Neural progenitor cell (in vitro differentiated cells): ENCODE measurements around the gene RNF213. TPM values are rescaled to one million over a fixed set of nuclear protein-coding genes. Genes with fewer than 3 reads are reported as not detected.
"Not testable (repeated sequence)": the region's sequence is repeated elsewhere in the genome, so short reads cannot be mapped to it uniquely, and the experiment has no call there.

Source experiments
- DNase-seq: peaks from one replicate; pipeline ENCODE4 v3.0.0-alpha.2; 2016; ENCODE audit warnings: low spot score
- H2AFZ ChIP-seq: fragments of 200-600 bp; sonication (generic); replicated peaks from 2 replicates; pipeline ENCODE4 v1.6.1; 2016; ENCODE audit warnings: antibody characterized with exemption
- H3F3A ChIP-seq: fragments of 200-600 bp; sonication (generic); 2 replicates; pipeline ENCODE4 v1.6.1; 2016; ENCODE audit warnings: antibody characterized with exemption, low read depth
- H3K27ac ChIP-seq: fragments of 200-600 bp; sonication (generic); 2 replicates; pipeline ENCODE4 v1.5.1; 2016; ENCODE audit warnings: mild to moderate bottlenecking
- H3K27me3 ChIP-seq: fragments of 200-600 bp; sonication (generic); 2 replicates; pipeline ENCODE4 v1.6.1; 2016; ENCODE audit warnings: mild to moderate bottlenecking, moderate library complexity
- H3K36me3 ChIP-seq: fragments of 200-600 bp; sonication (generic); 2 replicates; pipeline ENCODE4 v1.5.1; 2016
- H3K4me1 ChIP-seq: fragments of 200-600 bp; sonication (generic); 2 replicates; pipeline ENCODE4 v1.6.1; 2016; ENCODE audit warnings: mixed run types
- H3K4me2 ChIP-seq: fragments of 200-600 bp; sonication (generic); 2 replicates; pipeline ENCODE4 v1.6.1; 2016
- H3K4me3 ChIP-seq: fragments of 200-600 bp; sonication (generic); 2 replicates; pipeline ENCODE4 v1.5.1; 2016
- H3K79me2 ChIP-seq: fragments of 200-600 bp; sonication (generic); 2 replicates; pipeline ENCODE4 v1.6.1; 2016; ENCODE audit warnings: low read depth
- H3K9ac ChIP-seq: fragments of 200-600 bp; sonication (generic); 2 replicates; pipeline ENCODE4 v1.6.1; 2016
- H3K9me3 ChIP-seq: fragments of 200-600 bp; sonication (generic); 2 replicates; pipeline ENCODE4 v1.5.1; 2016; ENCODE audit warnings: low read depth
- H4K20me1 ChIP-seq: fragments of 200-600 bp; sonication (generic); 2 replicates; pipeline ENCODE4 v1.6.1; 2016; ENCODE audit warnings: low read depth
- H3K27ac Mint-ChIP-seq: 3 replicates; pipeline ENCODE4 v1.8.0; 2021; ENCODE audit warnings: mixed read lengths
- H3K27me3 Mint-ChIP-seq: 2 replicates; pipeline ENCODE4 v1.8.0; 2022; ENCODE audit warnings: low read depth, mild to moderate bottlenecking, inconsistent platforms, moderate library complexity, mixed read lengths; ENCODE audit not compliant: insufficient read depth
- H3K36me3 Mint-ChIP-seq: 3 replicates; pipeline ENCODE4 v1.8.0; 2021; ENCODE audit warnings: mixed read lengths
- H3K4me1 Mint-ChIP-seq: 3 replicates; pipeline ENCODE4 v1.8.0; 2021; ENCODE audit warnings: mixed read lengths
- H3K4me3 Mint-ChIP-seq: 3 replicates; pipeline ENCODE4 v1.8.0; 2021; ENCODE audit warnings: mild to moderate bottlenecking, moderate library complexity, mixed read lengths
- H3K9me3 Mint-ChIP-seq: 3 replicates; pipeline ENCODE4 v1.8.0; 2020; ENCODE audit warnings: mixed read lengths
- CTCF ChIP-seq: fragments of 200-600 bp; sonication (generic); IDR thresholded peaks from 2 replicates; pipeline ENCODE4 v1.5.1; 2017; ENCODE audit warnings: antibody characterized with exemption, mild to moderate bottlenecking
- EZH2 ChIP-seq: fragments of 200-600 bp; sonication (generic); IDR thresholded peaks from 2 replicates; pipeline ENCODE4 v1.6.1; 2017; ENCODE audit warnings: antibody characterized with exemption, mild to moderate bottlenecking, moderate library complexity
- EZH2phosphoT487 ChIP-seq: fragments of 200-600 bp; sonication (generic); IDR thresholded peaks from 2 replicates; pipeline ENCODE4 v1.6.1; 2017; ENCODE audit warnings: antibody characterized with exemption
- total RNA-seq: library from RNA; depleted of rRNA; stranded (reverse); fragments of >200 nt; gene quantifications from 2 replicates; pipeline ENCODE4 v1.2.3, GENCODE V29; 2015; ENCODE audit warnings: low replicate concordance

The RNF213 gene
- total RNA-seq, 1 donor from 2014 or later = 19.8 TPM

- peaks cover 23% of the 10 kb centered on the region for H3K36me3 Mint-ChIP-seq
- H3K27me3 ChIP-seq = no peaks in the 10 kb centered on the region
- no peaks in the 10 kb centered on the region for H3K79me2 ChIP-seq
- no peaks in the 10 kb centered on the region for H3K4me1 ChIP-seq
- H4K20me1 ChIP-seq = no peaks in the 10 kb centered on the region
- H3K4me3 ChIP-seq = no peak overlapping the region
- H3F3A ChIP-seq = no peaks in the 10 kb centered on the region
- H3K27ac Mint-ChIP-seq = no peak overlapping the region
- no peak overlapping the region for H3K4me2 ChIP-seq
- no peaks in the 10 kb centered on the region for H3K4me1 Mint-ChIP-seq
- no peaks in the 10 kb centered on the region for H3K9me3 Mint-ChIP-seq
- H3K9ac ChIP-seq = no peak overlapping the region
- peaks cover 5% of the 10 kb centered on the region for H3K27me3 Mint-ChIP-seq
- TF ChIP-seq EZH2phosphoT487 (no peak), EZH2 (no peak), CTCF (no peak)
- no peak for DNase-seq
- no peak overlapping the region for H2AFZ ChIP-seq
- no peak overlapping the region for H3K27ac ChIP-seq
- H3K4me3 Mint-ChIP-seq = peak overlapping the region; percentile 30
- H3K36me3 ChIP-seq = no peaks in the 10 kb centered on the region
- no peaks in the 10 kb centered on the region for H3K9me3 ChIP-seq
Measured at GRCh38 chr17:80311216-80311827, 50.7 kb downstream of the RNF213 start.

GRCh38 chr17:80312621-80313135, 52.0 kb downstream of the RNF213 start:
- H3K27ac ChIP-seq = no peak overlapping the region
- TF ChIP-seq EZH2phosphoT487 (no peak), EZH2 (no peak), CTCF (no peak)
- Mint-ChIP-seq H3K4me1 (no peaks in the 10 kb centered on the region), H3K9me3 (peaks cover 1% of the 10 kb centered on the region), H3K4me3 (no peak overlapping the region), H3K27ac (no peak overlapping the region), H3K27me3 (peaks cover 8% of the 10 kb centered on the region), H3K36me3 (peaks cover 25% of the 10 kb centered on the region)
- DNase-seq = no peak
- H3K36me3 ChIP-seq = no peaks in the 10 kb centered on the region
- H2AFZ ChIP-seq = no peak overlapping the region
- no peak overlapping the region for H3K4me2 ChIP-seq
- H3K9me3 ChIP-seq = no peaks in the 10 kb centered on the region
- no peaks in the 10 kb centered on the region for H3F3A ChIP-seq
- no peaks in the 10 kb centered on the region for H3K79me2 ChIP-seq
- H3K9ac ChIP-seq = no peak overlapping the region
- no peak overlapping the region for H3K4me3 ChIP-seq
- H4K20me1 ChIP-seq = no peaks in the 10 kb centered on the region
- no peaks in the 10 kb centered on the region for H3K27me3 ChIP-seq
- H3K4me1 ChIP-seq = no peaks in the 10 kb centered on the region

GRCh38 chr17:80313160-80313829, 52.6 kb downstream of the RNF213 start:
- no peak for DNase-seq
- H3K4me3 ChIP-seq = no peak overlapping the region
- TF ChIP-seq CTCF = no peak
- H4K20me1 ChIP-seq = no peaks in the 10 kb centered on the region
- peaks cover 25% of the 10 kb centered on the region for H3K36me3 Mint-ChIP-seq
- no peak overlapping the region for H3K4me2 ChIP-seq
- H3K4me3 Mint-ChIP-seq = peak overlapping the region; percentile 43
- no peaks in the 10 kb centered on the region for H3K4me1 ChIP-seq
- H3K9me3 ChIP-seq = no peaks in the 10 kb centered on the region
- no peak overlapping the region for H3K27ac ChIP-seq
- no peaks in the 10 kb centered on the region for H3K4me1 Mint-ChIP-seq
- no peak overlapping the region for H2AFZ ChIP-seq
- no peaks in the 10 kb centered on the region for H3K36me3 ChIP-seq
- no peak overlapping the region for H3K27ac Mint-ChIP-seq
- H3K27me3 Mint-ChIP-seq = peaks cover 8% of the 10 kb centered on the region
- no peak overlapping the region for H3K9ac ChIP-seq
- peaks cover 2% of the 10 kb centered on the region for H3K9me3 Mint-ChIP-seq
- no peaks in the 10 kb centered on the region for H3K27me3 ChIP-seq
- no peaks in the 10 kb centered on the region for H3K79me2 ChIP-seq
- no peaks in the 10 kb centered on the region for H3F3A ChIP-seq

- H3F3A ChIP-seq, H3K9ac ChIP-seq, H3K79me2 ChIP-seq, DNase-seq, H3K4me3 Mint-ChIP-seq, H4K20me1 ChIP-seq, H3K4me2 ChIP-seq, H3K36me3 ChIP-seq, H3K4me3 ChIP-seq, H3K4me1 Mint-ChIP-seq, H3K9me3 Mint-ChIP-seq, H3K27ac Mint-ChIP-seq, H2AFZ ChIP-seq, H3K27me3 Mint-ChIP-seq, H3K4me1 ChIP-seq, H3K27me3 ChIP-seq, H3K27ac ChIP-seq, H3K9me3 ChIP-seq: not testable (repeated sequence)
- H3K36me3 Mint-ChIP-seq = peaks cover 24% of the 10 kb centered on the region
Measured at GRCh38 chr17:80313946-80314345, 53.3 kb downstream of the RNF213 start.
